ENCODE data around the gene DMRTB1. TPM values are rescaled to one million over a fixed set of nuclear protein-coding genes. Genes with fewer than 3 reads are reported as not detected.

The DMRTB1 gene
- total RNA-seq: not detected

GRCh38 chr1:53459321-53460175 lies at the start of gene DMRTB1:
Gene DMRTB1, plus strand, starts transcription at chr1:53459399. Its CDS starts 55 bp downstream, at chr1:53459454.
- FAIRE-seq: no peak
- DNase-seq (ENCODE audit: low spot score in 2 of 2): no peak

- FAIRE-seq (no peak), DNase-seq (ENCODE audit: low spot score in 2 of 2) (no peak)
Measured at GRCh38 chr1:53409695-53410094, 49.5 kb upstream of the DMRTB1 start.

- no peak for DNase-seq (ENCODE audit: low spot score in 2 of 2)
Measured at GRCh38 chr1:53410100-53410541, 49.1 kb upstream of the DMRTB1 start.

GRCh38 chr1:53410701-53411100 lies 48.5 kb upstream of the DMRTB1 start:
- FAIRE-seq (no peak), DNase-seq (ENCODE audit: low spot score in 2 of 2) (no peak)

More at GRCh38 chr1:53410100-53410541, 49.1 kb upstream of the DMRTB1 start:
- FAIRE-seq: no peak

- FAIRE-seq (no peak), DNase-seq (ENCODE audit: low spot score in 2 of 2) (no peak)
Measured at GRCh38 chr1:53411541-53412152, 47.6 kb upstream of the DMRTB1 start.

GRCh38 chr1:53412285-53413174 lies 46.7 kb upstream of the DMRTB1 start:
- DNase-seq (ENCODE audit: low spot score in 2 of 2) (no peak), FAIRE-seq (no peak)

GRCh38 chr1:53413175-53414001 lies 45.8 kb upstream of the DMRTB1 start:
- DNase-seq (ENCODE audit: low spot score in 2 of 2) (no peak), FAIRE-seq (no peak)

- FAIRE-seq (no peak), DNase-seq (ENCODE audit: low spot score in 2 of 2) (no peak)
Measured at GRCh38 chr1:53414632-53415031, 44.6 kb upstream of the DMRTB1 start.

GRCh38 chr1:53415432-53415831 lies 43.8 kb upstream of the DMRTB1 start:
- no peak for DNase-seq (ENCODE audit: low spot score in 2 of 2)
- FAIRE-seq: no peak

- DNase-seq (ENCODE audit: low spot score in 2 of 2) (no peak), FAIRE-seq (no peak)
Measured at GRCh38 chr1:53416269-53416813, 42.9 kb upstream of the DMRTB1 start.

GRCh38 chr1:53417074-53417511 lies 42.1 kb upstream of the DMRTB1 start:
- DNase-seq (ENCODE audit: low spot score in 2 of 2): no peak
- FAIRE-seq: no peak

GRCh38 chr1:53419034-53419433 lies 40.2 kb upstream of the DMRTB1 start:
- DNase-seq (ENCODE audit: low spot score in 2 of 2): no peak
- no peak for FAIRE-seq

GRCh38 chr1:53420341-53420740 lies 38.9 kb upstream of the DMRTB1 start:
- no peak for DNase-seq (ENCODE audit: low spot score in 2 of 2)
- no peak for FAIRE-seq

- FAIRE-seq (no peak), DNase-seq (ENCODE audit: low spot score in 2 of 2) (no peak)
Measured at GRCh38 chr1:53421208-53421607, 38.0 kb upstream of the DMRTB1 start.

- DNase-seq (ENCODE audit: low spot score in 2 of 2): no peak
- FAIRE-seq: no peak
Measured at GRCh38 chr1:53430261-53430660, 28.9 kb upstream of the DMRTB1 start.

GRCh38 chr1:53430779-53431178 lies 28.4 kb upstream of the DMRTB1 start:
- DNase-seq (ENCODE audit: low spot score in 2 of 2) (no peak), FAIRE-seq (no peak)

GRCh38 chr1:53431244-53431643 lies 28.0 kb upstream of the DMRTB1 start:
- no peak for FAIRE-seq
- no peak for DNase-seq (ENCODE audit: low spot score in 2 of 2)

GRCh38 chr1:53431805-53432565 lies 27.2 kb upstream of the DMRTB1 start:
- FAIRE-seq (no peak), DNase-seq (ENCODE audit: low spot score in 2 of 2) (no peak)

GRCh38 chr1:53432611-53433010 lies 26.6 kb upstream of the DMRTB1 start:
- no peak for DNase-seq (ENCODE audit: low spot score in 2 of 2)
- no peak for FAIRE-seq

Measured in frontal cortex (tissue), 4 donors.